ENCODE results near the gene ZNF544.

ZNF544 gene

GRCh38 chr19:58265100-58265499, 36.4 kb downstream of the ZNF544 start:
- Histone ChIP-seq H3K4me3 (ENCODE audit: low read depth, low read length) (no peak overlapping the region), H3K79me1 (ENCODE audit: low read length) (no peaks in the 10 kb centered on the region), H4K91ac (ENCODE audit: low read depth, low read length) (no peak overlapping the region), H3K18ac (ENCODE audit: low read length) (no peak overlapping the region), H3K9me3 (ENCODE audit: insufficient read depth, low read depth, low read length) (peaks cover 72% of the 10 kb centered on the region), H2BK5ac (ENCODE audit: low read depth, low read length, poor library complexity) (no peak overlapping the region), H3K4me2 (ENCODE audit: low read length) (no peak overlapping the region), H3K79me2 (ENCODE audit: control insufficient read depth, insufficient read depth, low read length, poor library complexity) (no peaks in the 10 kb centered on the region), H3K4me1 (ENCODE audit: control insufficient read depth in 1 of 2, insufficient read depth in 2 of 2, low read length in 2 of 2) (no peaks in the 10 kb centered on the region), H3K9ac (ENCODE audit: low read length) (no peak overlapping the region), H2AFZ (ENCODE audit: insufficient read depth, low read length, poor library complexity) (no peak overlapping the region), H3K27ac (ENCODE audit: low read depth, low read length) (no peak overlapping the region), H3K36me3 (ENCODE audit: control insufficient read depth in 1 of 2, insufficient read depth in 2 of 2, low read length in 2 of 2) (peaks cover 45 to 52% of the 10 kb centered on the region in 2 experiments), H3K23ac (ENCODE audit: low read length) (no peak overlapping the region), H3K27me3 (ENCODE audit: insufficient read depth, low read length) (no peaks in the 10 kb centered on the region), H2BK12ac (ENCODE audit: low read length) (no peak overlapping the region), H4K12ac (ENCODE audit: low read depth, low read length) (no peak overlapping the region), H3K4ac (ENCODE audit: low read depth, low read length) (no peak overlapping the region), H4K8ac (ENCODE audit: low read depth, low read length) (no peak overlapping the region), H2BK120ac (ENCODE audit: insufficient read depth, low read length, poor library complexity) (no peak overlapping the region), H3K14ac (ENCODE audit: low read length) (no peak overlapping the region), H2AK5ac (ENCODE audit: low read length) (no peak overlapping the region)
- DNase-seq = no peak
- WGBS (ENCODE audit: extremely low coverage, insufficient coverage, insufficient read length) = no CpG with 5 or more reads among the region's 3 CpGs

GRCh38 chr19:58268344-58268743, 39.6 kb downstream of the ZNF544 start:
- H3K18ac ChIP-seq (ENCODE audit: low read length) = no peak overlapping the region
- H4K91ac ChIP-seq (ENCODE audit: low read depth, low read length) = no peak overlapping the region
- no peak overlapping the region for H3K9ac ChIP-seq (ENCODE audit: low read length)
- H2BK5ac ChIP-seq (ENCODE audit: low read depth, low read length, poor library complexity) = no peak overlapping the region
- no peak overlapping the region for H3K4ac ChIP-seq (ENCODE audit: low read depth, low read length)
- H3K4me2 ChIP-seq (ENCODE audit: low read length) = no peak overlapping the region
- no peak overlapping the region for H2AFZ ChIP-seq (ENCODE audit: insufficient read depth, low read length, poor library complexity)
- H3K79me2 ChIP-seq (ENCODE audit: control insufficient read depth, insufficient read depth, low read length, poor library complexity) = no peaks in the 10 kb centered on the region
- no peak for DNase-seq
- no peak overlapping the region for H2BK12ac ChIP-seq (ENCODE audit: low read length)
- no peak overlapping the region for H2AK5ac ChIP-seq (ENCODE audit: low read length)
- H3K27ac ChIP-seq (ENCODE audit: low read depth, low read length) = no peak overlapping the region
- H3K14ac ChIP-seq (ENCODE audit: low read length) = no peak overlapping the region
- H3K23ac ChIP-seq (ENCODE audit: low read length) = no peak overlapping the region
- H3K9me3 ChIP-seq (ENCODE audit: insufficient read depth, low read depth, low read length) = peaks cover 47% of the 10 kb centered on the region
- H4K8ac ChIP-seq (ENCODE audit: low read depth, low read length) = no peak overlapping the region
- no peak overlapping the region for H4K12ac ChIP-seq (ENCODE audit: low read depth, low read length)
- peaks cover 34 to 38% of the 10 kb centered on the region in 2 experiments for H3K36me3 ChIP-seq (ENCODE audit: control insufficient read depth in 1 of 2, insufficient read depth in 2 of 2, low read length in 2 of 2)
- H3K4me3 ChIP-seq (ENCODE audit: low read depth, low read length) = no peak overlapping the region
- H3K79me1 ChIP-seq (ENCODE audit: low read length) = no peaks in the 10 kb centered on the region
- H3K27me3 ChIP-seq (ENCODE audit: insufficient read depth, low read length) = no peaks in the 10 kb centered on the region
- no peak overlapping the region for H2BK120ac ChIP-seq (ENCODE audit: insufficient read depth, low read length, poor library complexity)
- no CpG with 5 or more reads among the region's 3 CpGs for WGBS (ENCODE audit: extremely low coverage, insufficient coverage, insufficient read length)
- H3K4me1 ChIP-seq (ENCODE audit: control insufficient read depth in 1 of 2, insufficient read depth in 2 of 2, low read length in 2 of 2) = no peaks in the 10 kb centered on the region

- Histone ChIP-seq H3K23ac (ENCODE audit: low read length) (no peak overlapping the region), H2BK12ac (ENCODE audit: low read length) (no peak overlapping the region), H3K9me3 (ENCODE audit: insufficient read depth, low read depth, low read length) (peaks cover 2% of the 10 kb centered on the region), H3K36me3 (ENCODE audit: control insufficient read depth in 1 of 2, insufficient read depth in 2 of 2, low read length in 2 of 2) (peaks cover 10 to 18% of the 10 kb centered on the region in 2 experiments), H3K9ac (ENCODE audit: low read length) (no peak overlapping the region), H3K79me2 (ENCODE audit: control insufficient read depth, insufficient read depth, low read length, poor library complexity) (peaks cover 8% of the 10 kb centered on the region), H4K8ac (ENCODE audit: low read depth, low read length) (no peak overlapping the region), H3K18ac (ENCODE audit: low read length) (no peak overlapping the region), H4K91ac (ENCODE audit: low read depth, low read length) (no peak overlapping the region), H3K4me1 (ENCODE audit: control insufficient read depth in 1 of 2, insufficient read depth in 2 of 2, low read length in 2 of 2) (peaks cover under 1 to 2% of the 10 kb centered on the region in 2 experiments), H3K4me3 (ENCODE audit: low read depth, low read length) (no peak overlapping the region), H2AFZ (ENCODE audit: insufficient read depth, low read length, poor library complexity) (no peak overlapping the region), H3K4me2 (ENCODE audit: low read length) (no peak overlapping the region), H3K79me1 (ENCODE audit: low read length) (peaks cover 7% of the 10 kb centered on the region), H3K4ac (ENCODE audit: low read depth, low read length) (no peak overlapping the region), H2BK5ac (ENCODE audit: low read depth, low read length, poor library complexity) (no peak overlapping the region), H4K12ac (ENCODE audit: low read depth, low read length) (no peak overlapping the region), H3K14ac (ENCODE audit: low read length) (no peak overlapping the region), H2AK5ac (ENCODE audit: low read length) (no peak overlapping the region), H3K27ac (ENCODE audit: low read depth, low read length) (no peak overlapping the region), H2BK120ac (ENCODE audit: insufficient read depth, low read length, poor library complexity) (no peak overlapping the region), H3K27me3 (ENCODE audit: insufficient read depth, low read length) (no peaks in the 10 kb centered on the region)
- no peak for DNase-seq
- WGBS (ENCODE audit: extremely low coverage, insufficient coverage, insufficient read length) = no CpG with 5 or more reads among the region's 2 CpGs
These were observed 46.1 kb downstream of the ZNF544 start for GRCh38 chr19:58274771-58275201.

GRCh38 chr19:58275564-58275963, 46.9 kb downstream of the ZNF544 start:
- no peak overlapping the region for H4K12ac ChIP-seq (ENCODE audit: low read depth, low read length)
- no peak overlapping the region for H2BK120ac ChIP-seq (ENCODE audit: insufficient read depth, low read length, poor library complexity)
- no peak overlapping the region for H3K4ac ChIP-seq (ENCODE audit: low read depth, low read length)
- no peak overlapping the region for H2BK12ac ChIP-seq (ENCODE audit: low read length)
- H3K36me3 ChIP-seq (ENCODE audit: control insufficient read depth in 1 of 2, insufficient read depth in 2 of 2, low read length in 2 of 2) = peaks cover 10 to 20% of the 10 kb centered on the region in 2 experiments
- no peak overlapping the region for H4K8ac ChIP-seq (ENCODE audit: low read depth, low read length)
- H3K9ac ChIP-seq (ENCODE audit: low read length) = no peak overlapping the region
- H2AFZ ChIP-seq (ENCODE audit: insufficient read depth, low read length, poor library complexity) = no peak overlapping the region
- peaks cover 5 to 7% of the 10 kb centered on the region in 2 experiments for H3K4me1 ChIP-seq (ENCODE audit: control insufficient read depth in 1 of 2, insufficient read depth in 2 of 2, low read length in 2 of 2)
- no peak overlapping the region for H2AK5ac ChIP-seq (ENCODE audit: low read length)
- no peak overlapping the region for H2BK5ac ChIP-seq (ENCODE audit: low read depth, low read length, poor library complexity)
- peaks cover 7% of the 10 kb centered on the region for H3K79me1 ChIP-seq (ENCODE audit: low read length)
- H3K27me3 ChIP-seq (ENCODE audit: insufficient read depth, low read length) = no peaks in the 10 kb centered on the region
- H3K14ac ChIP-seq (ENCODE audit: low read length) = no peak overlapping the region
- H3K4me3 ChIP-seq (ENCODE audit: low read depth, low read length) = no peak overlapping the region
- H3K79me2 ChIP-seq (ENCODE audit: control insufficient read depth, insufficient read depth, low read length, poor library complexity) = peaks cover 8% of the 10 kb centered on the region
- H3K23ac ChIP-seq (ENCODE audit: low read length) = no peak overlapping the region
- no CpG with 5 or more reads among the region's 3 CpGs for WGBS (ENCODE audit: extremely low coverage, insufficient coverage, insufficient read length)
- no peak overlapping the region for H3K4me2 ChIP-seq (ENCODE audit: low read length)
- H3K9me3 ChIP-seq (ENCODE audit: insufficient read depth, low read depth, low read length) = peaks cover 2% of the 10 kb centered on the region
- no peak overlapping the region for H3K18ac ChIP-seq (ENCODE audit: low read length)
- H3K27ac ChIP-seq (ENCODE audit: low read depth, low read length) = no peak overlapping the region
- no peak overlapping the region for H4K91ac ChIP-seq (ENCODE audit: low read depth, low read length)
- DNase-seq = no peak

Measured in trophoblast cell (in vitro differentiated cells and primary cell).